ENCODE results near the gene RIT2. TPM values are rescaled to one million over a fixed set of nuclear protein-coding genes. Genes with fewer than 3 reads are reported as not detected.

Gene RIT2
- total RNA-seq, 1 experiment from 2014 or later = 1.5 TPM

- no peak overlapping the region; the same call in 1 of the 2 replicates for H3K27ac Mint-ChIP-seq
- TF ChIP-seq ZNF138 (CRISPR knock-in tag; conservative IDR thresholded peaks at IDR 0.05) (no peak), ETV6 (CRISPR knock-in tag; IDR thresholded peaks at IDR 0.05) (no peak), MYBL2 (CRISPR knock-in tag; IDR thresholded peaks at IDR 0.05) (no peak)
- H3K9me3 Mint-ChIP-seq = no peaks in the 10 kb centered on the region
- ChIA-PET CTCF (no interaction called here), POLR2A (no interaction called here)
- peaks cover 10% of the 10 kb centered on the region for H3K4me1 Mint-ChIP-seq
- H3K27me3 Mint-ChIP-seq (ENCODE audit: low read depth) = no peaks in the 10 kb centered on the region
- H3K4me3 Mint-ChIP-seq = no peak overlapping the region
- H3K36me3 Mint-ChIP-seq = no peaks in the 10 kb centered on the region
- ATAC-seq (peak; percentile 88), DNase-seq (ENCODE audit: low spot score) (no peak)
Measured at GRCh38 chr18:42706618-42707017, 408.9 kb downstream of the RIT2 start.

- no peak for DNase-seq (ENCODE audit: low spot score)
- H3K27me3 Mint-ChIP-seq (ENCODE audit: low read depth) = no peaks in the 10 kb centered on the region
- H3K27ac Mint-ChIP-seq = no peak overlapping the region
- POLR2A ChIA-PET = no interaction called here
- TF ChIP-seq ARID4B (CRISPR knock-in tag; IDR thresholded peaks at IDR 0.05; ENCODE audit: borderline replicate concordance) (no peak), NR3C1 (CRISPR knock-in tag; conservative IDR thresholded peaks at IDR 0.05; ENCODE audit: low read depth) (no peak), ZNF425 (CRISPR knock-in tag; conservative IDR thresholded peaks at IDR 0.05) (no peak), TP53 (CRISPR knock-in tag; IDR thresholded peaks at IDR 0.05) (no peak), EMX1 (CRISPR knock-in tag; IDR thresholded peaks at IDR 0.05) (no peak), ATF2 (CRISPR knock-in tag; IDR thresholded peaks at IDR 0.05; ENCODE audit: borderline replicate concordance, low read depth) (no peak), E2F5 (CRISPR knock-in tag; IDR thresholded peaks at IDR 0.05) (no peak), FOXJ3 (CRISPR knock-in tag; IDR thresholded peaks at IDR 0.05; ENCODE audit: borderline replicate concordance) (no peak), TEAD1 (CRISPR knock-in tag; IDR thresholded peaks at IDR 0.05) (no peak), PRDM15 (CRISPR knock-in tag; IDR thresholded peaks at IDR 0.05) (no peak), NFATC4 (CRISPR knock-in tag; IDR thresholded peaks at IDR 0.05) (no peak), ZNF219 (CRISPR knock-in tag; IDR thresholded peaks at IDR 0.05; ENCODE audit: borderline replicate concordance) (no peak), IRF1 (CRISPR knock-in tag; IDR thresholded peaks at IDR 0.05) (no peak), SMAD4 (CRISPR knock-in tag; IDR thresholded peaks at IDR 0.05) (no peak), CREM (CRISPR knock-in tag; IDR thresholded peaks at IDR 0.05) (no peak), CTCF (IDR thresholded peaks at IDR 0.05) (no peak), FOXK1 (CRISPR knock-in tag; IDR thresholded peaks at IDR 0.05) (no peak), MXD4 (CRISPR knock-in tag; IDR thresholded peaks at IDR 0.05; ENCODE audit: borderline replicate concordance) (no peak)
- ATAC-seq = no peak
- CTCF ChIA-PET = no interaction called here
- no peaks in the 10 kb centered on the region for H3K9me3 Mint-ChIP-seq
- H3K4me3 Mint-ChIP-seq = no peak overlapping the region
- H3K4me1 Mint-ChIP-seq = peaks cover 10% of the 10 kb centered on the region
- no peaks in the 10 kb centered on the region for H3K36me3 Mint-ChIP-seq
Measured at GRCh38 chr18:42706029-42706608, 409.4 kb downstream of the RIT2 start.

Measured in WTC11 (cell line).